ENCODE results near the gene SH2D5. TPM values are rescaled to one million over a fixed set of nuclear protein-coding genes. Genes with fewer than 3 reads are reported as not detected.

SH2D5 gene
- 1.0 and 16.6 TPM in 2 replicates for total RNA-seq

GRCh38 chr1:20732588-20733359 lies at the start of gene SH2D5:
Gene SH2D5 (minus strand): TSS chr1:20732703. CDS start chr1:20728044, 4,659 bp downstream.

GRCh38 chr1:20717452-20718342 lies 14.8 kb downstream of the SH2D5 start, which contains the start of gene KIF17:
Gene KIF17 (minus strand): TSS chr1:20718007. CDS start chr1:20717706, 301 bp downstream.

Other genes with a start within 250 kb of the SH2D5 start
- gene CAMK2N1, start 246.5 kb downstream of the SH2D5 start, total RNA-seq: 7.2 and 16.1 TPM in 2 replicates
- gene MUL1, start 224.6 kb downstream of the SH2D5 start, total RNA-seq: 28.2 and 29.8 TPM in 2 replicates
- 0.07 and 0.13 TPM in 2 replicates for gene FAM43B, start 180.1 kb downstream of the SH2D5 start, total RNA-seq
- 0.39 and 0.92 TPM in 2 replicates for gene CDA, start 143.6 kb downstream of the SH2D5 start, total RNA-seq
- 80.3 and 85.4 TPM in 2 replicates for gene PINK1, start 99.2 kb downstream of the SH2D5 start, total RNA-seq
- 424 and 493 TPM in 2 replicates for gene DDOST, start 71.3 kb downstream of the SH2D5 start, total RNA-seq
- gene KIF17, start 14.7 kb downstream of the SH2D5 start, total RNA-seq: 0.39 and 3.3 TPM in 2 replicates
- gene HP1BP3, start 54.6 kb upstream of the SH2D5 start, total RNA-seq: 195 and 241 TPM in 2 replicates